A673 (cell line): ENCODE measurements around the gene MPHOSPH6. TPM values are rescaled to one million over a fixed set of nuclear protein-coding genes. Genes with fewer than 3 reads are reported as not detected.

ENCODE experiments used
- BruUV-seq: library from RNA; stranded (reverse); fragments of 400-500 nt; replicated peaks from 2 replicates; lab custom pipeline; 2021; lab: Mats Ljungman, UMichigan
- CTCF ChIA-PET: fragments of 300-600 bp; sonication (Branson Sonifier 250); formaldehyde crosslinking; loops from one replicate; lab custom pipeline; 2022; ENCODE audit warnings: antibody characterized with exemption; lab: Charles Lee
- POLR2A ChIA-PET: fragments of 300-600 bp; sonication (Branson Sonifier 250); formaldehyde crosslinking; loops from one replicate; lab custom pipeline; 2022; ENCODE audit warnings: antibody characterized with exemption; ENCODE audit not compliant: low non-redundant PET; lab: Charles Lee
- DNase-seq: peaks from one replicate; pipeline ENCODE4 v3.0.0-alpha.2; 2015; ENCODE audit warnings: low spot score
- H3K27ac ChIP-seq: fragments of 200-600 bp; sonication (generic); 2 replicates; pipeline ENCODE4 v1.5.1; 2016; ENCODE audit warnings: mixed run types, low read depth, mild to moderate bottlenecking, mixed read lengths, antibody characterized with exemption, low read length; ENCODE audit not compliant: poor library complexity, severe bottlenecking
- H3K27me3 ChIP-seq: fragments of 200-600 bp; sonication (generic); replicated peaks from 2 replicates; pipeline ENCODE4 v1.6.1; 2017; ENCODE audit warnings: mixed run types, low read depth, mild to moderate bottlenecking, mixed read lengths, antibody characterized with exemption, low read length; ENCODE audit not compliant: insufficient read depth, poor library complexity
- H3K36me3 ChIP-seq: fragments of 200-600 bp; sonication (generic); 2 replicates; pipeline ENCODE4 v1.6.1; 2016; ENCODE audit warnings: mixed run types, mild to moderate bottlenecking, mixed read lengths, antibody characterized with exemption, low read length; ENCODE audit not compliant: insufficient read depth, poor library complexity, severe bottlenecking
- H3K4me1 ChIP-seq: fragments of 200-600 bp; sonication (generic); 2 replicates; pipeline ENCODE4 v1.6.1; 2017; ENCODE audit warnings: mixed run types, mild to moderate bottlenecking, mixed read lengths, antibody characterized with exemption, low read length; ENCODE audit not compliant: insufficient read depth, poor library complexity, severe bottlenecking
- H3K4me3 ChIP-seq: fragments of 200-600 bp; sonication (generic); 2 replicates; pipeline ENCODE4 v1.5.1; 2016; ENCODE audit warnings: low read depth, mixed run types, mild to moderate bottlenecking, mixed read lengths, low read length; ENCODE audit not compliant: poor library complexity, severe bottlenecking
- H3K9me3 ChIP-seq: fragments of 200-600 bp; sonication (generic); 2 replicates; pipeline ENCODE4 v1.6.1; 2016; ENCODE audit warnings: mixed run types, low read depth, mild to moderate bottlenecking, mixed read lengths, antibody characterized with exemption, low read length; ENCODE audit not compliant: poor library complexity, severe bottlenecking
- CTCF ChIP-seq: fragments of 300-800, 200-600 bp; sonication (generic); conservative IDR thresholded peaks from 2 replicates; pipeline ENCODE4 v1.5.1; 2017; ENCODE audit warnings: low read depth, mild to moderate bottlenecking, antibody characterized with exemption, low read length, moderate library complexity, mixed read lengths
- EZH2 ChIP-seq: fragments of 200-600 bp; sonication (generic); IDR thresholded peaks from 2 replicates; pipeline ENCODE4 v1.6.1; 2017; ENCODE audit warnings: borderline replicate concordance, low read depth, mild to moderate bottlenecking, mixed read lengths, antibody characterized with exemption, low read length; ENCODE audit not compliant: poor library complexity, severe bottlenecking
- intact Hi-C: fragments of 100-400 bp; cut with micrococcal nuclease; formaldehyde crosslinking; loops from one replicate; pipeline ENCODE4 v1.10.0; 2022; ENCODE audit not compliant: unreplicated experiment
- total RNA-seq: library from RNA; stranded (reverse); gene quantifications from 2 replicates; pipeline ENCODE4 v1.2.3, GENCODE V29; 2021

MPHOSPH6 gene
- total RNA-seq, 1 experiment from 2014 or later, result 74.4 TPM

DNA sequence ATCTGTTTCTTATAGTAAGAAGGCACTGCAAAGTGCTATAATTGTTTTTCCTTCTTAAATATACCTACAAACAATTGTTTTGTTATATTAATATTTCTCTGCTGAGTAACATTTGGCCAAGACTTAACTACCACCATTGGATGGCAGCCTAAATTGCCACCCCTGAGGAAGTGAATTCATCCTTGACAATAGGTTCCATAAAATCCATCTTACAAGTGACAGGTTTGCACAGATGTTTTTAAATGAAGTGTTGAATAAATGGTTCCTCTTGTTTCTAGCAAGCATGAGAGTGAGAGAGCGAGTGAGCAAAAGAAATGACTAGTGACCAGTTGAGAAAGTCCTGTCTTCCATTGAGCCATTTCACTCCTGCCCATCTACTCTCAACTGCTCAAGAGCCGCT, 8.3 kb upstream of the MPHOSPH6 start:
- POLR2A ChIA-PET, result no interaction called here
- intact Hi-C loops, result no loop called here

DNA sequence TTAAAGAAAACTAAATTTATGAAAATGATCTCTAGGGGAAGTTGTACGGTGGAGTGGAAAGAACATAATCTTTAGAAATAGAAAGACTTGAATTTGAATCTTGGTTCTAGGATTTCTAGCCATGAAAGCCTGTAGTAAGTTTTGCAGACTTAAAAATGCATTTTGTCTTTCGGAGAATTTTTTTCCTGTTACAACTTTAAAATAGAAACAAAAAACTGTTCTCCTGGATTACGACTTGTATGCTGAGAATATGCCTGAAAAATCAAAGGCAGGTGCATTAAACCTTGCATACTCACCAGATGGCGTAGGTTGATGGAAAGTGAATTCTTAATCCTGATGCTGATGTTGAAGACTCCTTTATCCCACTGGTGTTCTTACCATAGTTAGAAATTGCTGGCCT, 7.5 kb upstream of the MPHOSPH6 start:
- intact Hi-C loops, result no loop called here
- TF ChIP-seq EZH2, result no peak
- no peak for TF ChIP-seq CTCF
- no peaks in the 10 kb centered on the region for H3K4me1 ChIP-seq
- H3K9me3 ChIP-seq, result no peaks in the 10 kb centered on the region
- peaks cover 7% of the 10 kb centered on the region for H3K27me3 ChIP-seq
- no peaks in the 10 kb centered on the region for H3K36me3 ChIP-seq
- BruUV-seq, result no TSS peak
- H3K4me3 ChIP-seq, result no peak overlapping the region
- no peak overlapping the region for H3K27ac ChIP-seq
- DNase-seq, result no peak
- POLR2A ChIA-PET, result no interaction called here
- CTCF ChIA-PET, result no interaction called here

More for the DNA sequence above, 8.3 kb upstream of the MPHOSPH6 start:
- H3K9me3 ChIP-seq, result no peaks in the 10 kb centered on the region
- CTCF ChIA-PET, result no interaction called here
- H3K27me3 ChIP-seq, result peaks cover 7% of the 10 kb centered on the region
- H3K4me1 ChIP-seq, result no peaks in the 10 kb centered on the region
- DNase-seq, result no peak
- no peaks in the 10 kb centered on the region for H3K36me3 ChIP-seq
- TF ChIP-seq EZH2 (no peak), CTCF (no peak)
- no TSS peak for BruUV-seq
- H3K27ac ChIP-seq, result no peak overlapping the region
- H3K4me3 ChIP-seq, result no peak overlapping the region

- no peak for DNase-seq
- POLR2A ChIA-PET, result no interaction called here
- H3K27ac ChIP-seq, result no peak overlapping the region
- CTCF ChIA-PET, result no interaction called here
- no peaks in the 10 kb centered on the region for H3K9me3 ChIP-seq
- intact Hi-C loops, result no loop called here
- no TSS peak for BruUV-seq
- H3K4me3 ChIP-seq, result no peak overlapping the region
- H3K27me3 ChIP-seq, result peaks cover 7% of the 10 kb centered on the region
- H3K36me3 ChIP-seq, result no peaks in the 10 kb centered on the region
- TF ChIP-seq CTCF, result no peak
- TF ChIP-seq EZH2, result no peak
- no peaks in the 10 kb centered on the region for H3K4me1 ChIP-seq
These were observed 6.2 kb upstream of the MPHOSPH6 start for GRCh38 chr16:82176204-82176603.
